Neuron (in vitro differentiated cells): Measurements from ENCODE around the gene TESK2.

Experiments used
- H2AFZ ChIP-seq: one replicate; pipeline ENCODE4 v1.6.1; 2013; ENCODE audit warnings: low read depth, mild to moderate bottlenecking, inconsistent platforms, low read length, moderate library complexity
- H3K27me3 ChIP-seq: one replicate; pipeline ENCODE4 v1.6.1; 2013; ENCODE audit warnings: low read length; ENCODE audit not compliant: insufficient read depth
- H3K36me3 ChIP-seq: one replicate; pipeline ENCODE4 v1.6.1; 2013; ENCODE audit warnings: low read length; ENCODE audit not compliant: insufficient read depth
- H3K4me1 ChIP-seq: one replicate; pipeline ENCODE4 v1.6.1; 2013; ENCODE audit warnings: low read length; ENCODE audit not compliant: insufficient read depth
- H3K4me3 ChIP-seq: 2 replicates; pipeline ENCODE4 v1.5.1; 2013; ENCODE audit warnings: mild to moderate bottlenecking, low read length, moderate library complexity
- H3K9me3 ChIP-seq: one replicate; pipeline ENCODE4 v1.6.1; 2013; ENCODE audit warnings: low read length

TESK2 gene

DNA sequence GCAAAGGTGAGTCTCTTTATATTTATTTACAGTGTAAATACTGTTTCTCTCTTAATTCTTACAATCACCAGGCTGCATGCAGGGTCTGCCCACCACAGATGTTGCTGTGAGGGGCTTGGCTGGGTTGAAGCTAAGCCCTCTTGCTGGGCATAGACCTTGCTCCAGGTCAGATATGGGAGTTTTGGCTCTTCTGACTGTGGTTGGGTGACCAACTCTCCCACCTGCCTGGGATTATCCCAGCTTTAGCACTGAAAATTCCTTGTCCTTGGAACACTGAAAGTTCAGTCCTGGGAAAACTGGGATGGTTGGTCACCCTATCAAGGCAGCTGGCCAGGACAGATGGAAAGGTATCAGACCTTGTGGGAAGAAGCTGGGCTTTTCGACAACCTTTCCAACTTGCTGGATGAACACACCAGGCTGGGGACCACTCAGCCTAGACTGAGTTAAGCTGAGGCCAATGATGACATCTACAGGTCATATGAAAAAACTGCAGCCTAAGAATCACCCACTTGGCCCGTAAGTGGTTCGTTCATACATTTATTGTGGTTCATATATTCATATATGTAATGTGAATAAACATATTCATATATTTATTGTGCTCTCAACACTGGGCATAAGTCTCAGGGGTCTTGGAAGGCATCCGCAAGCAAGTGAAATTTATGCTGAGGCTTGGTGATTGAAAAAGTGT lies 190.8 kb downstream of the TESK2 start:
- H3K27me3 ChIP-seq: no peaks in the 10 kb centered on the region
- H2AFZ ChIP-seq: no peak overlapping the region
- peaks cover 17% of the 10 kb centered on the region for H3K4me1 ChIP-seq
- no peaks in the 10 kb centered on the region for H3K36me3 ChIP-seq
- H3K4me3 ChIP-seq: no peak overlapping the region
- no peaks in the 10 kb centered on the region for H3K9me3 ChIP-seq

- Histone ChIP-seq H3K9me3 (no peaks in the 10 kb centered on the region), H2AFZ (no peak overlapping the region), H3K36me3 (no peaks in the 10 kb centered on the region), H3K4me1 (peaks cover 12% of the 10 kb centered on the region), H3K4me3 (no peak overlapping the region), H3K27me3 (no peaks in the 10 kb centered on the region)
Measured at GRCh38 chr1:45299296-45299695, 191.7 kb downstream of the TESK2 start.

GRCh38 chr1:45297666-45298356 lies 193.2 kb downstream of the TESK2 start:
- Histone ChIP-seq H2AFZ (peak overlapping the region; percentile 57), H3K27me3 (no peaks in the 10 kb centered on the region), H3K4me1 (peaks cover 9% of the 10 kb centered on the region), H3K9me3 (no peaks in the 10 kb centered on the region), H3K36me3 (no peaks in the 10 kb centered on the region), H3K4me3 (no peak overlapping the region)
